ENCODE data around the gene TENT5A.
A peak's percentile ranks its signal among the peaks of the same experiment; 100 is the strongest.
"Not testable (repeated sequence)": the region's sequence is repeated elsewhere in the genome, so short reads cannot be mapped to it uniquely, and the experiment has no call there.

The TENT5A gene

GRCh38 chr6:81783893-81784292 is 31.4 kb upstream of the TENT5A start:
- Mint-ChIP-seq H3K4me3 (no peak overlapping the region), H3K9me3 (peaks cover 5% of the 10 kb centered on the region), H3K27me3 (no peaks in the 10 kb centered on the region), H3K27ac (no peak overlapping the region), H3K36me3 (no peaks in the 10 kb centered on the region), H3K4me1 (no peaks in the 10 kb centered on the region)
- no peak for ATAC-seq

DNA sequence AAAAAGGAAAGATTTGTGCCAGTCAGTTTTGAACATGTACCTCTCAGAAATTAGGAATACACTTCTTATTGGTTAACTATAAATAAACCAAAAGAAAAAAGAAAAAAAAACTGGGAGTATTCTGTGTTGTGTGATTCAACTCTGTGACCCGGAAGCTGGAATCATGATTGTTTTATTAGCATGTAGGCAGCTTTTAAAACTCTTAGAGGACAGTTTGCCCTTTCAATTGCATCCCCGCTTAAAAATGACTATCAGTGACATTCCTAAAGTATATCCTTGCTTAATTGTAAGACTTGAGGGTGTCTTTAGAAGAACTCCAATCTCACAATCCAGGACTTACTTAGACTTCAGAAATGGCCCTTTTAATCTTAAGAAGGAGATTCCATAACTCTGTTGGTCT is 29.1 kb upstream of the TENT5A start:
- Mint-ChIP-seq H3K27ac (no peak overlapping the region), H3K36me3 (no peaks in the 10 kb centered on the region), H3K9me3 (peaks cover 5% of the 10 kb centered on the region), H3K4me1 (no peaks in the 10 kb centered on the region), H3K4me3 (no peak overlapping the region), H3K27me3 (no peaks in the 10 kb centered on the region)
- ATAC-seq: no peak

DNA sequence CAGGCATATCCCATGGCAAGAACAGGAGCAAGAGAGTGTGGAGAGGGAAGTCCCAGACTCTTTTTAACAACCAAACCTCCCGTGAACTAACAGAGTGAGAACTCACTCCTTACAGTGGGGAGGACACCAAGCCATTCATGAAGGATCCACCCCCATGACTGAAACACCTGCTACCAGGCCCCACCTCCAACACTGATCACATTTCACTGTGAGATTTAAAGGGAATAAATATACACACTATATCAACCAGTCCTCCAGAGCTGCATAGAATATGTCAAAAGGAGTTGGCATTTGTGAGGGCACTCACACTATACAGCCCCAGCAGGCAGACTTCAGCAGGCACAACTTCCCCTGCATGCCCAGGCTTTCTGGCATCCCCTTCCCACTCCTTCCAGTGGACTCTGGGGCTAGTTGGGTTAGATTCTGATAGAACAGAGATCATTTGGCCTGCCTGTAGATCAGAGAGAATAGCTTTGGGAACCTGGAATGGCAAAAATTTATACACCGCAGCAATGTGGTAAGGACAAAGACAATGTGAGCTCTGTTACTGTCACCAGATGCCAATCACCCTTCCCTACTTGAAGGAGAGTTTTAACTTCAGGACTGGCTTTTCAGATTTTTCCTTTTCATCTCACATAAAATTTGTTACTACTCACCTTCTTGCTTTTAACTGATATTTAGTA is 25.2 kb upstream of the TENT5A start:
- no peak for ATAC-seq
- H3K9me3 Mint-ChIP-seq: peaks cover 8% of the 10 kb centered on the region
- H3K27ac Mint-ChIP-seq: no peak overlapping the region
- no peak overlapping the region for H3K4me3 Mint-ChIP-seq
- no peaks in the 10 kb centered on the region for H3K36me3 Mint-ChIP-seq
- peaks cover 5% of the 10 kb centered on the region for H3K4me1 Mint-ChIP-seq
- H3K27me3 Mint-ChIP-seq: no peaks in the 10 kb centered on the region

- not testable (repeated sequence) for H3K4me3 Mint-ChIP-seq, H3K27ac Mint-ChIP-seq, H3K27me3 Mint-ChIP-seq, H3K9me3 Mint-ChIP-seq, H3K36me3 Mint-ChIP-seq, H3K4me1 Mint-ChIP-seq, ATAC-seq
Observed at GRCh38 chr6:81776219-81776618, 23.7 kb upstream of the TENT5A start.

DNA sequence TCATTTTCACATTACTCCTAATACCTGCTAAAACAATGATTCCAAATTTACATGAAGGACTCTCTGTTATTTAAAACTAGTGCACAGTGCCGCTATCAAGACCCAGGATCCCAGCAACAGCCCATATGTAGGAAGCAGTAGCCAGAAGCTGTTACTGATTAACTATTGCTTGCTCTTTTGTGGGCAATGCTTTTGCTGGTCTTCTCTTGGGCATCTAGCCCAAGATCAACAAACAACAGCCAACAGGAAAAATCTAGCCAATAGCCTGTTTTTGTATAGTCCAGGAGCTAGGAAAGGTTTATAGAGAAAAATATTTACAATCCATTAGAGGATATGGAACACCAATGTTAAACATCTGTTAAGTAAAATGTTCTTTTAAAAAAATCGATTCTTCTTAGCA is 22.1 kb upstream of the TENT5A start:
- H3K36me3 Mint-ChIP-seq: no peaks in the 10 kb centered on the region
- no peak overlapping the region for H3K4me3 Mint-ChIP-seq
- peaks cover 2% of the 10 kb centered on the region for H3K9me3 Mint-ChIP-seq
- peaks cover 6% of the 10 kb centered on the region for H3K4me1 Mint-ChIP-seq
- no peak for ATAC-seq
- H3K27ac Mint-ChIP-seq: no peak overlapping the region
- no peaks in the 10 kb centered on the region for H3K27me3 Mint-ChIP-seq

DNA sequence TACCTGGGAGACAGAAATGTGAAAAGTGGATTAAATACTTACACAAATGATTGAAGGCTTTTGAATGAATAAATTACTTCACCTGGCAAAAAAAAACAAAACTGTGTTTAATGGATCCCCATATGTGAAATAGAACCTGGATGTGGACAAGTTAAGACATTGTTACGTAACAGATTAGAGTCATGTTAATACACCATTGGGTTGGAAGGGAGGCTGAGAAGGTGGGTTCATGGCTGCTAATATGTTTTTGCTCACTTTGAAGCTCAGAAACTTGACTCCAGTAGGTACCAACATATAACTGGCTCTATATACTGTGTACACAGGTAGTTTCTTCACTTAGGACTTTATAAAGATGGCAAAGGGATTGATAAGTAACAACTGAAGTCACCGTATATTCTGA is 21.4 kb upstream of the TENT5A start:
- H3K9me3 Mint-ChIP-seq: peaks cover 2% of the 10 kb centered on the region
- ATAC-seq: no peak
- H3K4me1 Mint-ChIP-seq: peaks cover 6% of the 10 kb centered on the region
- no peaks in the 10 kb centered on the region for H3K27me3 Mint-ChIP-seq
- no peak overlapping the region for H3K4me3 Mint-ChIP-seq
- H3K27ac Mint-ChIP-seq: no peak overlapping the region
- no peaks in the 10 kb centered on the region for H3K36me3 Mint-ChIP-seq

- H3K36me3 Mint-ChIP-seq: no peaks in the 10 kb centered on the region
- no peak overlapping the region for H3K4me3 Mint-ChIP-seq
- peaks cover 2% of the 10 kb centered on the region for H3K9me3 Mint-ChIP-seq
- H3K4me1 Mint-ChIP-seq: peaks cover 6% of the 10 kb centered on the region
- no peak overlapping the region for H3K27ac Mint-ChIP-seq
- peak; percentile 90 for ATAC-seq
- no peaks in the 10 kb centered on the region for H3K27me3 Mint-ChIP-seq
Observed at GRCh38 chr6:81772741-81773140, 20.3 kb upstream of the TENT5A start.

GRCh38 chr6:81771097-81771496 is 18.6 kb upstream of the TENT5A start:
- H3K27me3 Mint-ChIP-seq: no peaks in the 10 kb centered on the region
- no peaks in the 10 kb centered on the region for H3K36me3 Mint-ChIP-seq
- no peak overlapping the region for H3K27ac Mint-ChIP-seq
- ATAC-seq: no peak
- no peaks in the 10 kb centered on the region for H3K9me3 Mint-ChIP-seq
- H3K4me3 Mint-ChIP-seq: no peak overlapping the region
- peaks cover 6% of the 10 kb centered on the region for H3K4me1 Mint-ChIP-seq

DNA sequence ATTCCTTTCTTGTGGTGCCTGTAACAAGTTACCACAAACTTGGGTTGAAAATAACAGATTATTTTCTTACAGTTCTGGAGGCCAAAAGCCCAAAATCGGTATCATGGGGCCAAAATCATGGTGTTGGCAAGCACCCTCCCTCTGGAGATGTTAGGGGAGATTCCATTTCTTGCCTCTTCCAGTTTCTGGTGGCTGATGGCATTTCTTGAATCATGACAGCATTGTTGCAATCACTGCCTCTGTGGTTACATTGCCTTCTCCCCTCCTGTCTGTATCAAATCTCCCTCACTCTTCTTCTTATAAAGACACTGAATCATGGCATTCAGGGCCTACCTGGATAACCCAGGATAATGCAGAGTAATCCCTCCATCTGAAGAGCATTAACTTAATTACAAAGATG is 17.9 kb upstream of the TENT5A start:
- Mint-ChIP-seq H3K27ac (no peak overlapping the region), H3K36me3 (no peaks in the 10 kb centered on the region), H3K4me1 (peaks cover 6% of the 10 kb centered on the region), H3K4me3 (no peak overlapping the region), H3K9me3 (no peaks in the 10 kb centered on the region), H3K27me3 (no peaks in the 10 kb centered on the region)
- ATAC-seq: no peak

- ATAC-seq: no peak
- Mint-ChIP-seq H3K27me3 (no peaks in the 10 kb centered on the region), H3K4me1 (peaks cover 6% of the 10 kb centered on the region), H3K36me3 (no peaks in the 10 kb centered on the region), H3K4me3 (no peak overlapping the region), H3K9me3 (no peaks in the 10 kb centered on the region), H3K27ac (no peak overlapping the region)
Observed at GRCh38 chr6:81769824-81770223, 17.3 kb upstream of the TENT5A start.

DNA sequence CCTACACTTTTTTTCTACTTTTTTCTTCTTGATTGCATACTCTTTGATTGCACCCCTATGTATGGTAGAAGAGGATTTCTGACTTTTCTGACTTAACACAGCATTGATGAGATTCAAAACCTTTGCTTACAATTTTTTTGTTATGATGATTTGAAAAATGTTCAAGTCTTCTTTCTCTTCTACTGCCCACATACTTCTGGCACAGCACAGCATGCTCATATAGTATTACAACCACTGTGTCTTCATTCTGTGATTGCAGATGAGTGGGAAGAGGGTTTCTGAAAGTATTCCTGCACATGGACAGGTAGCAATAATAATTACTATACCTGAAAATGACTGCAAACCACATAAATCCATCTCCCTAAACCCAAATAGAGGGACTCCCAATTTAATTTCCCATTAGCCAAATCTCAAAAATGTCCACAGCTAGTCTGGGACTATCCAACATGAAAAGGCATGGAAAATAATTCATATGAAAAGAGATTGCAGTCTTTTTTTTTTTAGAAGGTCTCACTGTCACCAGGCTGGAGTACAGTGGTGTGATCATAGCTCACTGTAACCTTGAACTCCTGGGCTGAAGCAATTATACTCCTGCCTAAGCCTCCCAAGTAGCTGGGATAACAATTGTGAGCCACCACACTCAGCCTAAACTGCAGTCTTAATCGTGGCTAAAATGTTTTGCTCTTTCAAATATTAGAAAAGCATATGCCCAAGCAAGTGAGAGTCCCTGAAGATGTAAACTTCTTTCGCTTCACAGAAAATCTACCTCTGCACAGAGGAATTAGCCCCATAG is 15.9 kb upstream of the TENT5A start:
- Mint-ChIP-seq H3K27me3 (no peaks in the 10 kb centered on the region), H3K4me3 (no peak overlapping the region), H3K36me3 (no peaks in the 10 kb centered on the region), H3K4me1 (peaks cover 6% of the 10 kb centered on the region), H3K9me3 (no peaks in the 10 kb centered on the region), H3K27ac (no peak overlapping the region)
- no peak for ATAC-seq

GRCh38 chr6:81767163-81767891 is 14.8 kb upstream of the TENT5A start:
- Mint-ChIP-seq H3K4me3 (no peak overlapping the region), H3K36me3 (no peaks in the 10 kb centered on the region), H3K27me3 (no peaks in the 10 kb centered on the region), H3K9me3 (no peaks in the 10 kb centered on the region), H3K27ac (no peak overlapping the region), H3K4me1 (no peaks in the 10 kb centered on the region)
- ATAC-seq: no peak

- no peak overlapping the region for H3K4me3 Mint-ChIP-seq
- no peaks in the 10 kb centered on the region for H3K27me3 Mint-ChIP-seq
- no peak for ATAC-seq
- no peaks in the 10 kb centered on the region for H3K9me3 Mint-ChIP-seq
- H3K4me1 Mint-ChIP-seq: no peaks in the 10 kb centered on the region
- no peaks in the 10 kb centered on the region for H3K36me3 Mint-ChIP-seq
- no peak overlapping the region for H3K27ac Mint-ChIP-seq
Observed at GRCh38 chr6:81766482-81767069, 14.1 kb upstream of the TENT5A start.

- no peaks in the 10 kb centered on the region for H3K4me1 Mint-ChIP-seq
- H3K27me3 Mint-ChIP-seq: no peaks in the 10 kb centered on the region
- ATAC-seq: no peak
- H3K4me3 Mint-ChIP-seq: no peak overlapping the region
- no peak overlapping the region for H3K27ac Mint-ChIP-seq
- H3K9me3 Mint-ChIP-seq: no peaks in the 10 kb centered on the region
- H3K36me3 Mint-ChIP-seq: no peaks in the 10 kb centered on the region
Observed at GRCh38 chr6:81764531-81764930, 12.1 kb upstream of the TENT5A start.

- Mint-ChIP-seq H3K27ac (no peak overlapping the region), H3K4me3 (no peak overlapping the region), H3K4me1 (no peaks in the 10 kb centered on the region), H3K27me3 (no peaks in the 10 kb centered on the region), H3K36me3 (no peaks in the 10 kb centered on the region), H3K9me3 (no peaks in the 10 kb centered on the region)
- ATAC-seq: no peak
Observed at GRCh38 chr6:81763968-81764367, 11.5 kb upstream of the TENT5A start.
